Gastroesophageal sphincter (tissue), 3 donors: ENCODE data around the gene TBC1D7.

Experiments
- EP300 ChIP-seq: sonication (generic); formaldehyde crosslinking; IDR thresholded peaks from one replicate; pipeline ENCODE4 v1.6.1; 2017; ENCODE audit warnings: antibody characterized with exemption, mild to moderate bottlenecking
- POLR2A ChIP-seq, 2 donors: fragments of 450-650 bp; IDR thresholded peaks; one replicate each; pipeline ENCODE4 v1.6.1; 2017; ENCODE audit warnings: antibody characterized with exemption in 2 of 2, mild to moderate bottlenecking in 2 of 2, moderate library complexity in 1 of 2
- POLR2AphosphoS5 ChIP-seq: sonication (generic); formaldehyde crosslinking; IDR thresholded peaks from one replicate; pipeline ENCODE4 v1.6.1; 2017; ENCODE audit warnings: antibody characterized with exemption
- TF ChIP-seq, protein P1 (sequence below), 4 experiments: fragments of 200-600 bp in 2 of 4; fragments of 450-650 bp in 2 of 4; sonication (generic) in 1 of 4; IDR thresholded peaks; one replicate each; pipeline ENCODE4 v1.5.1; 2017 to 2019; ENCODE audit warnings: antibody characterized with exemption in 4 of 4, mild to moderate bottlenecking in 2 of 4, moderate library complexity in 2 of 4

GRCh38 chr6:13299918-13300317 lies 28.4 kb downstream of the TBC1D7 start:
- TF ChIP-seq, protein P1, sequence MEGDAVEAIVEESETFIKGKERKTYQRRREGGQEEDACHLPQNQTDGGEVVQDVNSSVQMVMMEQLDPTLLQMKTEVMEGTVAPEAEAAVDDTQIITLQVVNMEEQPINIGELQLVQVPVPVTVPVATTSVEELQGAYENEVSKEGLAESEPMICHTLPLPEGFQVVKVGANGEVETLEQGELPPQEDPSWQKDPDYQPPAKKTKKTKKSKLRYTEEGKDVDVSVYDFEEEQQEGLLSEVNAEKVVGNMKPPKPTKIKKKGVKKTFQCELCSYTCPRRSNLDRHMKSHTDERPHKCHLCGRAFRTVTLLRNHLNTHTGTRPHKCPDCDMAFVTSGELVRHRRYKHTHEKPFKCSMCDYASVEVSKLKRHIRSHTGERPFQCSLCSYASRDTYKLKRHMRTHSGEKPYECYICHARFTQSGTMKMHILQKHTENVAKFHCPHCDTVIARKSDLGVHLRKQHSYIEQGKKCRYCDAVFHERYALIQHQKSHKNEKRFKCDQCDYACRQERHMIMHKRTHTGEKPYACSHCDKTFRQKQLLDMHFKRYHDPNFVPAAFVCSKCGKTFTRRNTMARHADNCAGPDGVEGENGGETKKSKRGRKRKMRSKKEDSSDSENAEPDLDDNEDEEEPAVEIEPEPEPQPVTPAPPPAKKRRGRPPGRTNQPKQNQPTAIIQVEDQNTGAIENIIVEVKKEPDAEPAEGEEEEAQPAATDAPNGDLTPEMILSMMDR (IDR thresholded peaks at IDR 0.05), result no peak
- no peak for TF ChIP-seq POLR2AphosphoS5
- no peak for TF ChIP-seq POLR2A (IDR thresholded peaks at IDR 0.05)
- no peak for TF ChIP-seq EP300
